Fibroblast of gingiva (primary cell): ENCODE measurements around the gene PRSS50.
"Not testable (repeated sequence)": the region's sequence is repeated elsewhere in the genome, so short reads cannot be mapped to it uniquely, and the experiment has no call there.

Experiments used
- DNase-seq: peaks from one replicate; pipeline ENCODE4 v3.0.0-alpha.2; 2011; ENCODE audit warnings: low read depth

PRSS50 gene, protein sequence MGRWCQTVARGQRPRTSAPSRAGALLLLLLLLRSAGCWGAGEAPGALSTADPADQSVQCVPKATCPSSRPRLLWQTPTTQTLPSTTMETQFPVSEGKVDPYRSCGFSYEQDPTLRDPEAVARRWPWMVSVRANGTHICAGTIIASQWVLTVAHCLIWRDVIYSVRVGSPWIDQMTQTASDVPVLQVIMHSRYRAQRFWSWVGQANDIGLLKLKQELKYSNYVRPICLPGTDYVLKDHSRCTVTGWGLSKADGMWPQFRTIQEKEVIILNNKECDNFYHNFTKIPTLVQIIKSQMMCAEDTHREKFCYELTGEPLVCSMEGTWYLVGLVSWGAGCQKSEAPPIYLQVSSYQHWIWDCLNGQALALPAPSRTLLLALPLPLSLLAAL

GRCh38 chr3:46717447-46718231, at the start of gene PRSS50:
TSS of gene PRSS50 (minus strand) at chr3:46717869. CDS start at chr3:46717824, 45 bp downstream.
- DNase-seq: no peak

DNA sequence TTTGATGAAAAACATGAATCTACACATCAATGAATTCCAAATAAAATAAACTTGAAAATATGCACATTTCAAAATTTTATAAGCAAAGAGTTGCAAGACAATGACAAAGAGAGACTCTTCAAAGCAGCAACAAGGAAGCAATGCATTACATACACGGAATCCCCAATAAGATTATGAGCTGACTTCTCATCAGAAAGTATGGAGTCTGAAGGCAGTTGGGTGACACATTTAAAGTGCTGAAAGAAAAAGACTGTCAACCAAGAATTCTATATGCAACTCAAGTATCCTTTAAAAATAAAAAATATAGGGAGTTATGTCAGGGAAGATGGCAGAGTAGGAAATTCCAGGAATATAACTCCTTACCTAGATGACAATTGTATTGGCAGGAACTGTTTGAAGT, 46.5 kb upstream of the PRSS50 start:
- DNase-seq: no peak

GRCh38 chr3:46763178-46763577, 45.5 kb upstream of the PRSS50 start:
- DNase-seq: no peak

DNA sequence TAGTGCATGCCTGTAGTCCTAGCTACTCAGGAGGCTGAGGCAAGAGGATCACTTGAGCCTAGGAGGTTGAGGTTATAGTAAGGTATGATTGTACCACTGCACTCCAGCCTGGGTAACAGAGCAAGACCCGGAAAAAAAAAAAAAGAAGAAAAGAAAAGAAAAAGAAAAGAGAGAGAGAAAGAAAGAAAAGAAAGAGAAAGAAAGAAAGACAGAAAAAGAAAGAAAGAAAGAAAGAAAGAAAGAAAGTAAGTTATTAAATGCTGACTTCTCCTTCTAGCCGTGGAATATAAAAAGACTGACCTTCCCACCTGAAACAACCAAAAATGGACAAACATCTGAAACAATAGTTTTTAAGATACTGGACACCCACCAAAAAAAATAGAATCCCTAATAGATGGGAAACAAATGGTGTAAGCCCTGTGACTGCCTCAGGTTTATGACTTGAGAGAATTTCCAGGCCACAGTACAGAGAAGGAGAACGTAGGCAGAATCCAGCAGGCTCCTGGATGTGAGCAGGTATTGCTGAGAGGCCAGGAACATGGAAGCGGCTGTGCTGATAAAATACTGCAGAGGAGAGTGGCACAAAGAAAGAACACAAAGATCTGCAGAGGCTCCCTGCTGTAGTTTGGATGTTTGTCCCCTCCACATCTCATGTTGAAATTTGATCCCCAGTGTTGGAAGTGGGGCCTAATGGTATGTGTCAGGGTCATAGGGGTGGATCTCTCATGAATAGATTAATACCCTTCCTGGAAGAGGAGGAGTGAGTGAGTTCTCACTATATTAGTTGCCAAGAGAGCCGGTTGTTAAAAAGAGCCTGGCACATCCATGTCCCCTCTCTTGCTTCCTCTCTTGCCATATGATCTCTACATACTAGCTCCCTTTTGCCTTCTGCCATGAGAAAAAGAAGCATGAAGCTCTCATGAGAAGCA, 41.8 kb upstream of the PRSS50 start:
- no peak for DNase-seq

DNA sequence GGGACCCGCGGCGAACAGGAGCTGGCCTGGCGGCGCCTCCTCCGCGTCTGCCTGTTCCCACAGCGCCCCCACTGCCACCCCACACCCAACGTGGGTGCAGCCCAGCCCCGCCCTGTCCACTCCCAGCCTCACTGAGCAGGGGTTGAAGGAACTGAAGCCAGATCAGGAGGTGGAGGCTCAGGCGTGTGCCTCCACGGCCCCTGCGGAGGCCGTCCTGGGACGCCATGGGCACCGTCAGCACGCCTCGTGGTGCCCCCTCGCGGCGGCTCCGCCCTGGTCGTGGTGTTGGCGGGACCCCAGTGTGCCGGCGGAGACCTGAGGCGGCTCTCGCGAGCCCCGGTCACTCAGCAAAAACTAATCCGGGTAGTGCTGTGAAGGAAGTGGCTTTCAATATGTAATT, 39.0 kb upstream of the PRSS50 start:
- DNase-seq: no peak

DNA sequence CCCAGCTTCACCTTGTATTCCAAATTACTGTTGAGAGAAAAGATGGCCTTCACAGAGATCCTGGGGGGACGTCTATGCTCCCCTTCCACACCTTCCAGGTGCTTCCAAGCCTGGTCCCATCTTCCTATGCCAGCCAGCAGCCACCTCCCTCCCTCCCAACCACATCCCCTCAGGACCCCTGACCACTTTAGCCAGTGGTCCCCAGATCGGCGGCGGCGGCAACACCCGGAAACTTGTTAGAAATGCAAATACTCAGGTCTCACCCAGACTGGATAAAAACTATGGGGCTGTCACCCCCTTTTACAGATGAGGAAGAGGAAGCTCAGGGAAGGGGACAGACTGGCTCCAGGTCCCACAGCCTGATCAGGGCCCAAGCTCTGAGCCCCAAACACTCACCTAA, 38.0 kb upstream of the PRSS50 start:
- DNase-seq: no peak

DNA sequence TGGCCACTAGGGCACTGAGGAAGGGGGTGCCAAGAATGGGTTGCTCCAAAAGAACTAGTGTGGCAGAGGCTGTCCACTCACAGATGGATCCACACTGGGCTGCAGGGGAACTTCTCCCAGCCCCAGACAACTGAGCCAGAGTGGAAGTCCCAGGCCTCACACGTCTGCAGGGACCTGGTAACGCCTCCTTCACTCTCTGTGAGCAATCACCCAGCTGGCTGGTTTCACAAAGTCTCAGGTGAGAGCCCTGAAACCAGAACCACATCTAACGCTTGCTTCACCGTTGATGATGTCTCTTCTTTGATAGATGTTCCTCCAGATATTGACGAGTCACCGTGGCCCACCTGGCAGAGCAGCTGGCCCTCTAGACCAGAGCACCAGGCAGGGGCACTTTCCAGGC, 35.5 kb upstream of the PRSS50 start:
- not testable (repeated sequence) for DNase-seq

DNA sequence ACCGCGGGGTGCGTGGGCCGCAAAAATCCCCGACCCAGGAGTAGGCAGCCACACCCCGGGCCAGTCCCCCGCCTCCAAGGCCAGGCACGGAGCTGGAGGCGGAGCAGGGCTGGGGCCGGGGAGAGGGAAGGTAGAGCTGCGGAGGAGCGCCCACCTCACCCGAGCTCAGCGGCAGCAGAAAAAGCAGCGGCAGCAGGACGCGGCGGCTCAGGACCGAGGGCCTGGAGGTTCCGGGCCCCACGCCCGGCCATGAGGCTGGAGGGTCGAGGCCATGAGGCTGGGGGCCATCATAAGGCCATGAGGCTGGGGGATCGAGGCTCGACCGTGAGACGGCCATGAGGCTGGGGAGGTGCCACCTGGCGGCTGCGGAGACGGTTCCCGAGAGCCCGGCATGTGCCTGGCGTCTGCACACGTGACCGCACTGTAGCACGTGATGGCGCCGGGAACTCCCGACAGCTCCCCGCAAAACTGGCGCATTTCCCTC, 32.9 kb upstream of the PRSS50 start:
- no peak for DNase-seq

DNA sequence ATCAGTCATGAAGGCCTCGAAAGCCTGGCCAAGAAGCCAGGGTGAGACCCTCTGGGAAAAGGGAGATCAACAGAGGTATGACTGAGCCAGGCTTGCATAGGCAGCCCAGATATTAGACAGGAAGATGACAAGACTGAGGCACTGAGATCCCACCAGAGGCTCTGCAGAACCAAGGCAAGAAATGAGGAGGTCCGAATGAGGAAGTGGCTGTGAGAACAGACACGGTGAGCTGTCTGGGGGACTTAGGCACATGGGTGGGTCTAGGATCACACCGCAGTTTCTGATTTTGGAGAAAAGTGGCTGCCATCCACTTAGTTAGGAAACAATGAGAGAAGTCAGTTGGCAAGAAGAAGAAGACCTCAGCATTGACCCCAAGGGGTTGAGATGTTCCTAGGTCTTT, 31.5 kb upstream of the PRSS50 start:
- DNase-seq: no peak

GRCh38 chr3:46748170-46748569, 30.5 kb upstream of the PRSS50 start:
- DNase-seq: no peak

DNA sequence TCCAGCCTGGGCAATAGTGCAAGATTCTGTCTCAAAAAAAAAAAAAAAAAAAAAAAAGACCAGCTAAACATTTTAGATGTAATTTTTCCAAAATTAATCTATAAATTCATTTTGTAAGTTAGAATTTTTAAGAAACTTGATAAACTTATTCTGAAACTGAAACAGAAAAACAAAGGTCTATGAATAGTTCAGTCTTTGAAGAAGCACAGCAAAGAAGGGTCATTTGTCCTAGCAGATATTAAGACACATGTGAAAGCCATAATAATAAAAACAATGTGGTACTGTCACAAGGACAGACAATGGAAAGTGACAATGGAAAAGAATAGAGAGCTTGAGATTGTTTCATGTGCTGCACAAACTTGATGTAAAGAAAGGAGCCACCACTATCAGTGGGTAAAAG, 29.0 kb upstream of the PRSS50 start:
- DNase-seq: no peak

DNA sequence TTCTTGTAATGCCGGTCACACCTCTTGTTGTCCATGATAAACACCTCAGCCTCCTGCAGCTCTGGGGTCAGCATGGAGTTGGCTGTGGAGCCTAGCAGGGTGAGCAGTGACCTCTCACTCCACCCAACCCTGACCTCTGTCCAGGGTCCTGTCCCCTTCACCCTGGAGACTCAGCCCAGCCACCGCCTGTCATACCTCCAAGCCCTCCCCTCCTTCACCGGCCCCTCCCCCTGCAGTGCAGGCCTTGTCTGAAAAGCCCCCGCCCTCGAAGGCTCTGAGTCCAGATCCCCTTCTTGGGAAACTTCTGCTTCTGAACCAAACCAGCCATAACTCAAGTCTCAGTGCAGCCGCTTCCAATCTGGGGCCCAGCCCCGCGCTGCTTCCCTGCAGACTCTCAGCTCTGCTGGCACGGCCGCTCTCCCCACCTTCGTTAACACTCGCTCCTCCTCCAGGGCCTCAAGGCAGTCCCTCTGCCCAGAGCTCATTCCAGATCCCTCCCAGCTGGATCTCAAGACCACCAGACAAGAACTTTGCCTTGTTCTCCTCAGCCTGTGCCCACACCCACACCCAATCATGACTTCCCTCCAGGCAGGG, 25.4 kb upstream of the PRSS50 start:
- DNase-seq: no peak

GRCh38 chr3:46739565-46739964, 21.9 kb upstream of the PRSS50 start:
- DNase-seq: not testable (repeated sequence)

DNA sequence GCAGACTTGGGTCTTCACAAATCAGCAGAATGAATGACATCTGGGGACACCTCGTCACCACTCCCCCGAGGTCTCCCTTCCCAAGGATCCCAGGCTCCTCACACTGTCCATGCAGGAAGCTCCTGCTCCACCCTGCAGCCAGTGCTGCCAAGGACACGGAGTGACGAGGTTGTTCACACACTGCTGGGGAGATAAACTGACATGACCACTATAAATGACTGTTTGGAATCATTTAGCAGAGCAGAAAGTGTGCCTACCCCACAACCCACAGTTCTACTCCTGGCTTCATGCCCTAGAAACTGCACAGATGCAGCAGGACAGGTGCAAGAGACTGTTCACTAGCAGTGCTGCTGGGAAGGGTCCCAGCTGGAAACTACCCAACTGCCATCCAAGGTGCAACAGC, 19.7 kb upstream of the PRSS50 start:
- DNase-seq: no peak

- no peak for DNase-seq
Measured at GRCh38 chr3:46736006-46736872, 18.6 kb upstream of the PRSS50 start.

GRCh38 chr3:46734773-46735172, 17.1 kb upstream of the PRSS50 start:
- no peak for DNase-seq

DNA sequence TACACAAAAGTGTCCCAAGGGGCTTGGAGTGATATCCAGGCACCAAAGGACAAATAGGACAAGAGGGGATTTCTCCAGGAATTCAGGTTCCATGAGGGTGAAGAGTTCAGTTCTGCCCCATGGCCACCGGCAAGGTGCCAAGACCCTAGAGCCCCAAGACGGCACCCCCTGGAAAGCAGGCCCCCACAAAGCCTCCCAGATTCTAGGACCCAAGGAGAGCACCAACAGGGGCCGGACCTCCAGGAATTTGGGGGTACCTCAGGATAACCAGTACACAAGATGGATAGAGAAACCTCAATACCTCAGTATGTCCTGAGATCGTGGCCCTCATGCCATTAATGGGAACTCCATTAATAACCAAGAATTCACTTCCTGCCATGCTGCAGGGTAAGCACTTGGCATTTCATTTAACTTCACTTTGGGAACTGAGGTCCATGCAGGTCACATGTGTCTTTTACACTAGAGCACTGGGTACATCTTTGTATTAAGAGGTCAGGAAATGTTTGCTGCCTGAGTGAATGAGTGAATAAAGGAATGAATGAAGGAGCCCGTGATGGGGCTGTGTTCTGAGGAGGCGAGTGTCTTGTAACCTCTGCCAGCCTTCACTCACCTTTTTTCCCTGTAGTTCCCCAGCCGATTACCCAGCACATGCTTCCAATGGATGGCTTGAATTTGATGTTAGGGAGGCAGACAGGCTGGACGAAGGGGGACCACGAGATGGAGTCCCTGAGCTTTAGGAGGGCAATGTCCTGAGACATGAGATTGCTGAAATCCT, 15.5 kb upstream of the PRSS50 start:
- DNase-seq: no peak

GRCh38 chr3:46731795-46732194, 14.1 kb upstream of the PRSS50 start:
- DNase-seq: no peak

DNA sequence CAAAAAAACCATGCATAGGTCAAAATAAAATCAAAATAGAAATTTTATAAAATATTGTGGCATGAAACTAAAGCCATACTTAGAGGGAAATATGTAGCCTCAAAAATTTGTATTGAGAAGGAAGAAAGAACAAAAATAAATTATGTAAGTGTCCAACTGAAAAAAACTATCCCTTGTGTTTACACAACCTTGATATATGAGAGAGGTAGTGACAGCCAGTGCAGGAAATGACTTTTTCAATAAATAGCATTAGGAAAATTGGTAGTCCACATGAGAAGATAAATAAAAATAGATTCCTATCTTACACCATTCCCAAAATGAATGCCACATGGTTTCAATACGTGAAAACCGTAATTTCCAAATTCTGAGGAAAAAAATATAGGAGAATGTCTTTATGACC, 13.2 kb upstream of the PRSS50 start:
- no peak for DNase-seq

GRCh38 chr3:46729038-46729437, 11.4 kb upstream of the PRSS50 start:
- no peak for DNase-seq
